GM12892 (cell line): ENCODE results near the gene FAAP24.
"Not testable (repeated sequence)": the region's sequence is repeated elsewhere in the genome, so short reads cannot be mapped to it uniquely, and the experiment has no call there.

Source experiments
- POLR2A ChIP-seq: IDR thresholded peaks from 2 replicates; pipeline ENCODE4 v1.6.1; 2011; ENCODE audit warnings: low read depth, low read length, control low read depth
- POLR2AphosphoS5 ChIP-seq: IDR thresholded peaks from 2 replicates; pipeline ENCODE4 v1.6.1; 2011; ENCODE audit warnings: low read depth, low read length, control low read depth
- TAF1 ChIP-seq: IDR thresholded peaks from 2 replicates; pipeline ENCODE4 v1.6.1; 2011; ENCODE audit warnings: low read depth, mild to moderate bottlenecking, control low read depth, low read length, borderline replicate concordance

DNA sequence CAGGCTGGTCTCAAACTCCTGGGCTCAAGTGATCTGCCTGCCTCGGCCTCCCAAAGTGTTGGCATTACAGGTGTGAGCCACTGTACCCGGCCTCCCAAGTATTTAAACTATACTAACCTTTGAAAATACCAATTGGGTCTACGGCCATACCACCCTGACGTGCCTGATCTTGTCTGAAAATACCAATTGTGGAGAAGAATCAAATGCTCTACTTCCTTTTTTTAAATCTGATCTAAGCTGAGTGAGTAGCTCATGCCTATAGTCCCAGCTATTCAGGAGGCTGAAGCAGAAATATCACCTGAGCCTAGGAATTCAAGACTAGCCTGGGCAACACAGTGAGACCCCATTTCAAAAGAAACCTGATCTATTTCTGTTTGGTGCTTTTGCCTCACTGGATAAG lies 38.8 kb downstream of the FAAP24 start:
- TF ChIP-seq POLR2A, POLR2AphosphoS5, TAF1: not testable (repeated sequence)
